A549 (cell line): ENCODE measurements around the gene HSP90AA1.

Experiments
- POLR2AphosphoS2 ChIP-seq: conservative IDR thresholded peaks from 2 replicates; pipeline ENCODE4 v1.6.1; 2012; ENCODE audit warnings: low read length, improper control_type of control experiment, inconsistent platforms
- ZNF302 ChIP-seq: fragments of 250-450 bp; sonication (Bioruptor Pico); IDR thresholded peaks from 2 replicates; pipeline ENCODE4 v1.9.0; 2021; ENCODE audit warnings: inconsistent platforms, mild to moderate bottlenecking, moderate library complexity
- TF ChIP-seq, protein P1 (sequence below): fragments of >200 bp; sonication (Bioruptor Twin); formaldehyde crosslinking; IDR thresholded peaks from 3 replicates; pipeline ENCODE4 v1.5.1; 2016
- TF ChIP-seq, protein P2 (sequence below): fragments of 450-650 bp; IDR thresholded peaks from 2 replicates; pipeline ENCODE4 v1.6.1; 2014; ENCODE audit warnings: antibody characterized with exemption

DNA sequence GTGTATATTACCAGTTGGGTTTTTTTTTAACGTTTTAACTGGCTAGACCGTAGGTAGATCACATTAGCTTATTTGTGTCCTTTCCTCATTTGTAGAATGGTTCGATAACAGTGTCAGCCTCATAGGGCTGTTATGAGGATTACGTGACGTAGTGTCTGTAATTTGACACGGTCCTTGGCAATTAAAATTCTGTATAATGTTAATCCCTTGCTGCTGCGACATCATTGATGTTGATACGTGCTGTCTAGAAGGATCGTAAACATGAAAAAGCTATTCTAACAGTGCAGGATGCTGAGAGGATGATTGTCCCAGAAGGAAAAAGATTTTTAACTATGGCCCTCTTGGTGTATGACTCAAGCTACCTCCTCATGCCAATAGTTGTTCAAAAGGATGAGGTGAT lies 50.9 kb downstream of the HSP90AA1 start:
- TF ChIP-seq POLR2AphosphoS2, result no peak
- no peak for TF ChIP-seq ZNF302 (CRISPR knock-in tag)
- TF ChIP-seq, protein P1, sequence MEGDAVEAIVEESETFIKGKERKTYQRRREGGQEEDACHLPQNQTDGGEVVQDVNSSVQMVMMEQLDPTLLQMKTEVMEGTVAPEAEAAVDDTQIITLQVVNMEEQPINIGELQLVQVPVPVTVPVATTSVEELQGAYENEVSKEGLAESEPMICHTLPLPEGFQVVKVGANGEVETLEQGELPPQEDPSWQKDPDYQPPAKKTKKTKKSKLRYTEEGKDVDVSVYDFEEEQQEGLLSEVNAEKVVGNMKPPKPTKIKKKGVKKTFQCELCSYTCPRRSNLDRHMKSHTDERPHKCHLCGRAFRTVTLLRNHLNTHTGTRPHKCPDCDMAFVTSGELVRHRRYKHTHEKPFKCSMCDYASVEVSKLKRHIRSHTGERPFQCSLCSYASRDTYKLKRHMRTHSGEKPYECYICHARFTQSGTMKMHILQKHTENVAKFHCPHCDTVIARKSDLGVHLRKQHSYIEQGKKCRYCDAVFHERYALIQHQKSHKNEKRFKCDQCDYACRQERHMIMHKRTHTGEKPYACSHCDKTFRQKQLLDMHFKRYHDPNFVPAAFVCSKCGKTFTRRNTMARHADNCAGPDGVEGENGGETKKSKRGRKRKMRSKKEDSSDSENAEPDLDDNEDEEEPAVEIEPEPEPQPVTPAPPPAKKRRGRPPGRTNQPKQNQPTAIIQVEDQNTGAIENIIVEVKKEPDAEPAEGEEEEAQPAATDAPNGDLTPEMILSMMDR, result no peak
- TF ChIP-seq, protein P2, sequence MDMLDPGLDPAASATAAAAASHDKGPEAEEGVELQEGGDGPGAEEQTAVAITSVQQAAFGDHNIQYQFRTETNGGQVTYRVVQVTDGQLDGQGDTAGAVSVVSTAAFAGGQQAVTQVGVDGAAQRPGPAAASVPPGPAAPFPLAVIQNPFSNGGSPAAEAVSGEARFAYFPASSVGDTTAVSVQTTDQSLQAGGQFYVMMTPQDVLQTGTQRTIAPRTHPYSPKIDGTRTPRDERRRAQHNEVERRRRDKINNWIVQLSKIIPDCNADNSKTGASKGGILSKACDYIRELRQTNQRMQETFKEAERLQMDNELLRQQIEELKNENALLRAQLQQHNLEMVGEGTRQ, result no peak
